HCT116 (cell line): ENCODE measurements around the gene CRYBG2.

ENCODE experiments used
- CEBPB ChIP-seq: IDR thresholded peaks from 2 replicates; pipeline ENCODE4 v1.6.1; 2012; ENCODE audit warnings: low read depth
- CTCF ChIP-seq, 3 experiments: fragments of 200-600 bp in 1 of 3; sonication (generic) in 1 of 3; IDR thresholded peaks in 2 of 3; conservative IDR thresholded peaks in 1 of 3; 2 replicates each; pipeline ENCODE4 v1.5.1; 2012 to 2017; ENCODE audit warnings: low read depth in 2 of 3, low read length in 2 of 3, antibody characterized with exemption in 1 of 3, borderline replicate concordance in 1 of 3, control low read depth in 1 of 3, mild to moderate bottlenecking in 1 of 3, mixed read lengths in 1 of 3, mixed run types in 1 of 3, moderate library complexity in 1 of 3; ENCODE audit not compliant: insufficient read depth in 1 of 3
- EGR1 ChIP-seq: IDR thresholded peaks from 2 replicates; pipeline ENCODE4 v1.6.1; 2012; ENCODE audit warnings: low read depth
- EZH2 ChIP-seq: fragments of 200-600 bp; sonication (generic); IDR thresholded peaks from 2 replicates; pipeline ENCODE4 v1.6.1; 2017; ENCODE audit warnings: antibody characterized with exemption, mixed run types
- POLR2A ChIP-seq: IDR thresholded peaks from 2 replicates; pipeline ENCODE4 v1.7.0; 2011; ENCODE audit warnings: borderline replicate concordance; ENCODE audit not compliant: insufficient read depth, insufficient read length; ENCODE audit errors: extremely low read depth
- POLR2AphosphoS5 ChIP-seq: IDR thresholded peaks from 2 replicates; pipeline ENCODE4 v1.6.1; 2011; ENCODE audit warnings: mild to moderate bottlenecking, low read depth, low read length, moderate library complexity
- REST ChIP-seq: IDR thresholded peaks from 2 replicates; pipeline ENCODE4 v1.6.1; 2012; ENCODE audit warnings: low read depth
- SIN3A ChIP-seq: IDR thresholded peaks from 2 replicates; pipeline ENCODE4 v1.6.1; 2012; ENCODE audit warnings: low read depth
- TCF7L2 ChIP-seq: IDR thresholded peaks from 2 replicates; pipeline ENCODE4 v1.7.0; 2011; ENCODE audit warnings: borderline replicate concordance, inconsistent platforms; ENCODE audit not compliant: insufficient read depth, insufficient read length; ENCODE audit errors: extremely low read depth
- ZBTB33 ChIP-seq: IDR thresholded peaks from 2 replicates; pipeline ENCODE4 v1.6.1; 2011; ENCODE audit warnings: mild to moderate bottlenecking, low read length, moderate library complexity; ENCODE audit not compliant: insufficient replicate concordance; ENCODE audit errors: extremely low read depth
- TF ChIP-seq, protein P1 (sequence below): IDR thresholded peaks from 2 replicates; pipeline ENCODE4 v1.6.1; 2012

DNA sequence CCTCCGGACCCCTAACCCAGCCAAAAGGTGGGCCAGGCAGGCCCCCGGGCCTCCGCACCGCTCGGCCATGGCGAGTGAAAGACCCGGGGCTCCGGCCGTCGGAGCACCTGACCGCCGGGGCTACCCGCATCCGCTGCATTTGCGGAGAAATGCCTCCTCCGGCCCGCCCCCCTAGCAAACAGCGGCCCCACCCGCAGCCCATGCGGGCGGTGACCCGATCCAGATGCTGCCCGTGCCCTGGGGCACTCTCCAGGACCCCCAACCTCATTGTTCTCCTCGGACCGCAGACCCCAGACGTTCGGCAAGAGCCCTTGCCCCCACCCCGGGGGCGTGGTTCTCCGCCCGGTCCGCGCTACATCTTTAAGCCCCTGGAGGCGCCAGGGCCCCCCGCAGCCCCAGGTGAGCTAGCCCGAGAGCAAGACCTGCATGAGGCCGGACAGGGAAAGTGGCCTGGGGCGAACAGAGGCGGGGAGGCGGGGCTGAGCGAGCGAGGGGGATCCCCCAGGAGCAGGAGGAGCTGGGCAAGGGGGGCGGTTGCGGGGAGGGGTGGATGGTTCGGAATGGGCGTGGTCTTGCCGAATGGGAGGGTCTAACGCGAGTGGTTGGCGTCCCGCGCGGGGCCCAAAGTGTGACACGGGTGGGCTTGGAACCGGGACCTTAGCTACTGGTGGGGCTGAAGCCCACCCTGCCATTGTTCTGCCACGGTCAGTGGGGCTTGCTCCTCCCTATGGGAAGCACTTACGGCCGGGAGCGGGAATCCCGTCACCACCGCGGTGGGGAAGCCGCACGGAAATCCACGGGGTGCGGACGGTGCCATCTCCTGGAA lies 6.3 kb upstream of the CRYBG2 start:
- TF ChIP-seq SIN3A: no peak
- TF ChIP-seq POLR2A: no peak
- no peak for TF ChIP-seq REST
- no peak for TF ChIP-seq CEBPB
- no peak for TF ChIP-seq POLR2AphosphoS5
- TF ChIP-seq CTCF (IDR thresholded peaks at IDR 0.05 in 2 of 3, conservative IDR thresholded peaks at IDR 0.05 in 1 of 3; ENCODE audit: borderline replicate concordance in 1 of 3, insufficient read depth in 1 of 3, low read depth in 2 of 3, low read length in 2 of 3): no peak
- TF ChIP-seq EZH2: no peak
- TF ChIP-seq, protein P1, sequence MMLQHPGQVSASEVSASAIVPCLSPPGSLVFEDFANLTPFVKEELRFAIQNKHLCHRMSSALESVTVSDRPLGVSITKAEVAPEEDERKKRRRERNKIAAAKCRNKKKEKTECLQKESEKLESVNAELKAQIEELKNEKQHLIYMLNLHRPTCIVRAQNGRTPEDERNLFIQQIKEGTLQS: no peak
- no peak for TF ChIP-seq TCF7L2
- no peak for TF ChIP-seq EGR1
- TF ChIP-seq ZBTB33: no peak
